ENCODE data around the gene MS4A4E.
"Not testable (repeated sequence)": the region's sequence is repeated elsewhere in the genome, so short reads cannot be mapped to it uniquely, and the experiment has no call there.

Gene MS4A4E

GRCh38 chr11:60169264-60169915, 73.5 kb downstream of the MS4A4E start:
- no peak for DNase-seq

GRCh38 chr11:60168306-60168705, 74.6 kb downstream of the MS4A4E start:
- no peak for DNase-seq

- no peak for DNase-seq
Observed at GRCh38 chr11:60165951-60166350, 77.0 kb downstream of the MS4A4E start.

GRCh38 chr11:60165538-60165937, 77.4 kb downstream of the MS4A4E start:
- DNase-seq, result no peak

GRCh38 chr11:60164550-60165075, 78.3 kb downstream of the MS4A4E start:
- no peak for DNase-seq

- DNase-seq, result no peak
Observed at GRCh38 chr11:60161766-60162165, 81.2 kb downstream of the MS4A4E start.

- DNase-seq, result no peak
Observed at GRCh38 chr11:60161107-60161506, 81.8 kb downstream of the MS4A4E start.

- no peak for DNase-seq
Observed at GRCh38 chr11:60159868-60160267, 83.1 kb downstream of the MS4A4E start.

- no peak for DNase-seq
Observed at GRCh38 chr11:60159284-60159683, 83.7 kb downstream of the MS4A4E start.

GRCh38 chr11:60158636-60159035, 84.3 kb downstream of the MS4A4E start:
- no peak for DNase-seq

GRCh38 chr11:60155931-60156330, 87.0 kb downstream of the MS4A4E start:
- no peak for DNase-seq

GRCh38 chr11:60152727-60153126, 90.2 kb downstream of the MS4A4E start:
- DNase-seq, result not testable (repeated sequence)

- DNase-seq, result no peak
Observed at GRCh38 chr11:60150279-60150678, 92.7 kb downstream of the MS4A4E start.
